SIG-M5 treated with dmso at 0.1 percent for 504 hours (cell line): Measurements from ENCODE around the gene GABRA6.
A peak's percentile ranks its signal among the peaks of the same experiment; 100 is the strongest.
"Not testable (repeated sequence)": the region's sequence is repeated elsewhere in the genome, so short reads cannot be mapped to it uniquely, and the experiment has no call there.

Experiments used
- DNase-seq: peaks from one replicate; lab custom pipeline; 2025; ENCODE audit not compliant: unreplicated experiment; lab: John Stamatoyannopoulos, UW

Gene GABRA6

GRCh38 chr5:161685461-161685860 is at the start of gene GABRA6:
GABRA6 (plus strand) TSS chr5:161685721; CDS start chr5:161685990, 269 bp downstream.
- DNase-seq, result no peak

GRCh38 chr5:161637591-161637990 is 47.9 kb upstream of the GABRA6 start:
- no peak for DNase-seq

GRCh38 chr5:161641444-161641843 is 44.1 kb upstream of the GABRA6 start:
- no peak for DNase-seq

GRCh38 chr5:161645264-161645663 is 40.3 kb upstream of the GABRA6 start:
- no peak for DNase-seq

GRCh38 chr5:161651926-161652325 is 33.6 kb upstream of the GABRA6 start:
- DNase-seq, result not testable (repeated sequence)

GRCh38 chr5:161660806-161661205 is 24.7 kb upstream of the GABRA6 start:
- no peak for DNase-seq

GRCh38 chr5:161663431-161663830 is 22.1 kb upstream of the GABRA6 start:
- no peak for DNase-seq

GRCh38 chr5:161676103-161676502 is 9.4 kb upstream of the GABRA6 start:
- DNase-seq, result peak; percentile 31

- no peak for DNase-seq
These were observed 628 bp downstream of the GABRA6 start for GRCh38 chr5:161686149-161686548.

GRCh38 chr5:161686881-161687280 is 1.4 kb downstream of the GABRA6 start:
- DNase-seq, result no peak

GRCh38 chr5:161687316-161687715 is 1.8 kb downstream of the GABRA6 start:
- DNase-seq, result no peak

- no peak for DNase-seq
These were observed 6.4 kb downstream of the GABRA6 start for GRCh38 chr5:161691911-161692310.

GRCh38 chr5:161697001-161697400 is 11.5 kb downstream of the GABRA6 start:
- no peak for DNase-seq

GRCh38 chr5:161700065-161700464 is 14.5 kb downstream of the GABRA6 start:
- no peak for DNase-seq

- DNase-seq, result no peak
These were observed 18.0 kb downstream of the GABRA6 start for GRCh38 chr5:161703528-161703927.

GRCh38 chr5:161707382-161707781 is 21.9 kb downstream of the GABRA6 start:
- DNase-seq, result no peak

- DNase-seq, result no peak
These were observed 23.7 kb downstream of the GABRA6 start for GRCh38 chr5:161709239-161709638.

GRCh38 chr5:161713042-161713441 is 27.5 kb downstream of the GABRA6 start:
- no peak for DNase-seq

- no peak for DNase-seq
These were observed 33.6 kb downstream of the GABRA6 start for GRCh38 chr5:161719157-161719556.

- DNase-seq, result no peak
These were observed 34.9 kb downstream of the GABRA6 start for GRCh38 chr5:161720460-161720859.

GRCh38 chr5:161734741-161735140 is 49.2 kb downstream of the GABRA6 start:
- DNase-seq, result no peak

GRCh38 chr5:161740433-161740832 is 54.9 kb downstream of the GABRA6 start:
- DNase-seq, result no peak

- no peak for DNase-seq
These were observed 58.8 kb downstream of the GABRA6 start for GRCh38 chr5:161744276-161744675.

GRCh38 chr5:161745392-161745791 is 59.9 kb downstream of the GABRA6 start:
- DNase-seq, result no peak
